K562 treated with DMSO at 1 percent for 12 hours (cell line): ENCODE data around the gene PTPN4. TPM values are rescaled to one million over a fixed set of nuclear protein-coding genes. Genes with fewer than 3 reads are reported as not detected.

ENCODE experiments used
- total RNA-seq: library from RNA; unstranded; fragments of 300-600 nt; gene quantifications from 2 replicates; pipeline ENCODE4 v1.2.3, GENCODE V29; 2022; ENCODE audit not compliant: insufficient read depth

The PTPN4 gene
- total RNA-seq: 5.3 and 22.0 TPM in 2 replicates

GRCh38 chr2:119759451-119760236 is at the start of gene PTPN4:
Gene PTPN4, plus strand, starts transcription at chr2:119759922. Its CDS starts 49,932 bp downstream, at chr2:119809854.

GRCh38 chr2:120012771-120013596 is 253.3 kb downstream of the PTPN4 start, which contains the start of gene EPB41L5:
Gene EPB41L5, plus strand, starts transcription at chr2:120013077. Its CDS starts 6,008 bp downstream, at chr2:120019085.

Other genes with a start within 250 kb of the PTPN4 start
- not detected in 2 replicates for gene SCTR, start 235.4 kb upstream of the PTPN4 start, total RNA-seq
- not detected in 2 replicates for gene CFAP221, start 215.5 kb upstream of the PTPN4 start, total RNA-seq
- gene TMEM177, start 80.7 kb upstream of the PTPN4 start, total RNA-seq: 6.4 and 14.1 TPM in 2 replicates